HL-60 (cell line): ENCODE measurements around the gene SORBS2.

Experiments
- GABPA ChIP-seq: IDR thresholded peaks from 2 replicates; pipeline ENCODE4 v1.6.1; 2012; ENCODE audit warnings: low read depth
- POLR2AphosphoS5 ChIP-seq: IDR thresholded peaks from 2 replicates; pipeline ENCODE4 v1.6.1; 2012; ENCODE audit warnings: low read depth
- SPI1 ChIP-seq: IDR thresholded peaks from 2 replicates; pipeline ENCODE4 v1.6.1; 2012; ENCODE audit warnings: low read depth, mild to moderate bottlenecking, borderline replicate concordance
- TF ChIP-seq, protein P1 (sequence below): IDR thresholded peaks from one replicate; pipeline ENCODE4 v1.5.1; 2011; ENCODE audit warnings: low read length, control low read depth, inconsistent platforms; ENCODE audit not compliant: insufficient read depth

DNA sequence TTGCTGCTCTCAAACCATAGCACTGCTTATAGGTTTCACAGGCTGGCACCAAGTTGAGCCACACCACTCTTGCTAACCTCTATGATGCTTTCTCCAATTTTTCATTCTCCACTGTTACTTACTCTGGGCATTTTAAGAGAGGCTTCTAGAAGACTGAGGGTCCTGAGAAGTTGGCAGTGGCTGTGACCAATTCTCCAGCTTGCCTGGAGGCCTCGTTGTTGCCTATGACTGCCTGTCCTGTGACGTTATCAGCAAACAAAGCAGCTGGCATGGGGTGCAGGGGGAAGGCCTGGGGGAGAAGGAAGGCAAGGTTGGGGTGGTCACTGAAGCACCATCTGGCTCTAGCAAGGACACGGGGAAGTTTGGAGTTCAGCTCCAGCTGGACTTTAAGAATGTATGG is 246.3 kb downstream of the SORBS2 start:
- TF ChIP-seq, protein P1, sequence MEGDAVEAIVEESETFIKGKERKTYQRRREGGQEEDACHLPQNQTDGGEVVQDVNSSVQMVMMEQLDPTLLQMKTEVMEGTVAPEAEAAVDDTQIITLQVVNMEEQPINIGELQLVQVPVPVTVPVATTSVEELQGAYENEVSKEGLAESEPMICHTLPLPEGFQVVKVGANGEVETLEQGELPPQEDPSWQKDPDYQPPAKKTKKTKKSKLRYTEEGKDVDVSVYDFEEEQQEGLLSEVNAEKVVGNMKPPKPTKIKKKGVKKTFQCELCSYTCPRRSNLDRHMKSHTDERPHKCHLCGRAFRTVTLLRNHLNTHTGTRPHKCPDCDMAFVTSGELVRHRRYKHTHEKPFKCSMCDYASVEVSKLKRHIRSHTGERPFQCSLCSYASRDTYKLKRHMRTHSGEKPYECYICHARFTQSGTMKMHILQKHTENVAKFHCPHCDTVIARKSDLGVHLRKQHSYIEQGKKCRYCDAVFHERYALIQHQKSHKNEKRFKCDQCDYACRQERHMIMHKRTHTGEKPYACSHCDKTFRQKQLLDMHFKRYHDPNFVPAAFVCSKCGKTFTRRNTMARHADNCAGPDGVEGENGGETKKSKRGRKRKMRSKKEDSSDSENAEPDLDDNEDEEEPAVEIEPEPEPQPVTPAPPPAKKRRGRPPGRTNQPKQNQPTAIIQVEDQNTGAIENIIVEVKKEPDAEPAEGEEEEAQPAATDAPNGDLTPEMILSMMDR = no peak
- TF ChIP-seq SPI1 (no peak), POLR2AphosphoS5 (no peak), GABPA (no peak)
